ENCODE measurements around the gene GTF2A1. TPM values are rescaled to one million over a fixed set of nuclear protein-coding genes. Genes with fewer than 3 reads are reported as not detected.
"Not testable (repeated sequence)": the region's sequence is repeated elsewhere in the genome, so short reads cannot be mapped to it uniquely, and the experiment has no call there.

Gene GTF2A1
- total RNA-seq, 2 donors from 2014 or later, result 52.3 to 58.6 TPM

DNA sequence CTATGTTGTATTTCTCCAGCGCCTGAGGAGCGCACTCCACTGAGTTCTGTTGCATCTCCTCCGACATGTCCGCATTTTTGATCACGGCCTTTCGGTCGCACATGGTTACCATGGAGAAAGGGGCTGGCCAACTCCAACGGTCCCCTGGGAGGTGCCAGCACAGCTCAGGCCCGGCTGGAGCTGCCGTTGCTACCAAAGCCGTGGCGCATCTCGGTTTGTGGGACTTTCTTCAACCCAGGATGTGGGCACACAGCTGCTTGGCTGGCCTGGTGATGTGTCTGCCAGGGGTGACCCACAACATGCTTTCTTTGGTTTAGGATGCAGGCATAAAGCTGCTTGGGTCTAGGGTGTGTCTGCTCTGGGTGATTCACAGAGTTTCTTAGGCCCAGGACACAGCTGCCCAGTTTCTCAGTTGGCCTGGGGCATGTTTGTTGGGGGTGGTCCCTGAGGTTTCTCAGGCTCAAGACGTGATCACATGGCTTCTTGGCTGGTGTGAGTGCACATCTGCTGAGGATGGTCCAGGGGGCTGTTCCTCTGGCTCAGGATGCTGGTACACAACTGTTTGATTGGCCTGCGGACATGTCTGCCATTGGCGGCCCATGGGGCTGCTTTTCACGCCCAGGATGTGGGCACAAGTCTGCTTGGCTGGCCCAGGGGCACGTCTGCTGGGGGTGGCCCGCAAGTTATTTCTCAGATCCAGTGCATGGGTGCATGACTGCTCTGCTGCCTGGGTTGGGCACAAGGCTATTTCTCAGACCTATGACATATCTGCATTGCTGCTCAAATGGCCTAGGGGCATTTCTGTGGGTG lies 25.9 kb upstream of the GTF2A1 start:
- Mint-ChIP-seq H3K36me3 (ENCODE audit: insufficient read depth in 2 of 2) (peaks cover 2 to 10% of the 10 kb centered on the region in 2 donors), H3K4me1 (ENCODE audit: low read depth) (no peaks in the 10 kb centered on the region), H3K27me3 (ENCODE audit: low read depth) (no peaks in the 10 kb centered on the region), H3K9me3 (peaks cover 0 to 4% of the 10 kb centered on the region in 2 donors), H3K27ac (no peak overlapping the region), H3K4me3 (no peak overlapping the region)
- peak in 1 of 2 donors; percentile 4 for DNase-seq
- ATAC-seq (replicated peaks in 1 of 2), result peak; percentile 28 to 51

- H3K4me3 Mint-ChIP-seq, result no peak overlapping the region
- H3K36me3 Mint-ChIP-seq (ENCODE audit: insufficient read depth in 2 of 2), result peaks cover 2 to 10% of the 10 kb centered on the region in 2 donors
- no peak overlapping the region for H3K27ac Mint-ChIP-seq
- no peak for ATAC-seq (replicated peaks in 1 of 2)
- H3K27me3 Mint-ChIP-seq (ENCODE audit: low read depth), result no peaks in the 10 kb centered on the region
- no peak for DNase-seq
- H3K4me1 Mint-ChIP-seq (ENCODE audit: low read depth), result no peaks in the 10 kb centered on the region
- H3K9me3 Mint-ChIP-seq, result peaks cover 0 to 4% of the 10 kb centered on the region in 2 donors
These were observed 25.0 kb upstream of the GTF2A1 start for GRCh38 chr14:81245771-81246170.

- H3K9me3 Mint-ChIP-seq; ATAC-seq (replicated peaks in 1 of 2); DNase-seq; H3K4me1 Mint-ChIP-seq (ENCODE audit: low read depth); H3K27me3 Mint-ChIP-seq (ENCODE audit: low read depth); H3K4me3 Mint-ChIP-seq; H3K27ac Mint-ChIP-seq: not testable (repeated sequence)
- H3K36me3 Mint-ChIP-seq (ENCODE audit: insufficient read depth in 2 of 2), result peaks cover 2 to 10% of the 10 kb centered on the region in 2 donors
These were observed 23.7 kb upstream of the GTF2A1 start for GRCh38 chr14:81244431-81244830.

GRCh38 chr14:81243499-81243898 lies 22.7 kb upstream of the GTF2A1 start:
- ATAC-seq (replicated peaks in 1 of 2) (no peak), DNase-seq (no peak)
- H3K9me3 Mint-ChIP-seq, result peaks cover 0 to 4% of the 10 kb centered on the region in 2 donors
- no peak overlapping the region for H3K4me3 Mint-ChIP-seq
- no peaks in the 10 kb centered on the region for H3K4me1 Mint-ChIP-seq (ENCODE audit: low read depth)
- no peaks in the 10 kb centered on the region for H3K27me3 Mint-ChIP-seq (ENCODE audit: low read depth)
- peaks cover 2 to 10% of the 10 kb centered on the region in 2 donors for H3K36me3 Mint-ChIP-seq (ENCODE audit: insufficient read depth in 2 of 2)
- no peak overlapping the region for H3K27ac Mint-ChIP-seq

- H3K27ac Mint-ChIP-seq; H3K36me3 Mint-ChIP-seq (ENCODE audit: insufficient read depth in 2 of 2); H3K27me3 Mint-ChIP-seq (ENCODE audit: low read depth); ATAC-seq (replicated peaks in 1 of 2); DNase-seq; H3K4me1 Mint-ChIP-seq (ENCODE audit: low read depth); H3K4me3 Mint-ChIP-seq; H3K9me3 Mint-ChIP-seq: not testable (repeated sequence)
These were observed 16.1 kb upstream of the GTF2A1 start for GRCh38 chr14:81236849-81237248.

DNA sequence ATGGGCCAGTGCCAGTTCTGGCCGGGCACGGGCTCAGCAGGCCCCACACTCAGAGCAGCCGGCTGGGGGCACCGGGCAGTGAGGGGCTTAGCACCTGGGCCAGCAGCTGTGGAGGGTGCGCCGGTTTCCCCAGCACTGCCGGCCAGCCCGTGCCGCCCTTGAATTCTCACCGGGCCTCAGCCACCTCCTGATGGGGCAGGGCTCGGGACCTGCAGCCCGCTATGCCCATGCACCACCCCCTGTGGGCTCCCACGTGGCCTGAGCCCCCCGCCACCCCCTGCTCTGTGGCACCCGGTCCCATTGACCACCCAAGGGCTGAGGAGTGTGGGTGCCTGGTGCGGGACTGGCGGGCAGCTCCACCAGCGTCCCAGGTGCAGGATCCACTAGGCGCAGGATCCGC lies 15.4 kb upstream of the GTF2A1 start:
- no peak for ATAC-seq (replicated peaks in 1 of 2)
- H3K27me3 Mint-ChIP-seq (ENCODE audit: low read depth), result no peaks in the 10 kb centered on the region

DNA sequence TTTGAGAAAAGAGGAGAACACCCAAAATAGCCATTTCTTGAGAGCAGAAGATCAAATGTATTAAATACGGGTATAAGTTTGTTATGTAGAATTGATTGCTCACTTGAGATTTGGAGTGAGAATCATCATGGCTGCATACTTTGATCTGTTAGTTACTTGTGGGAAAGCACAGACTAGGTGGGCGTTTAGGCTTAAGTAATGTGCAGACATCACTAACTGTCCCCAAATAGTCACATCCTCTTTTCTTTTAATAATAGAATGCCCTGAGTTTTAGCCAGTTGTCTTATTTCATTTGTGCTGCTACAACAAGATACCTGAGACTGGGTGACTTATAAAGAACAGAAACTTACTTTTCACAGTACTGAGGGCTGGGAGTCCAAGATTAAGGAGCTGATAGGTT lies 14.3 kb upstream of the GTF2A1 start:
- Mint-ChIP-seq H3K27ac (no peak overlapping the region), H3K36me3 (ENCODE audit: insufficient read depth in 2 of 2) (no peaks in the 10 kb centered on the region), H3K4me3 (no peak overlapping the region), H3K9me3 (no peaks in the 10 kb centered on the region), H3K4me1 (ENCODE audit: low read depth) (no peaks in the 10 kb centered on the region), H3K27me3 (ENCODE audit: low read depth) (no peaks in the 10 kb centered on the region)
- ATAC-seq (replicated peaks in 1 of 2), result no peak
- DNase-seq, result no peak

More for the DNA sequence above, 15.4 kb upstream of the GTF2A1 start:
- Mint-ChIP-seq H3K27ac (no peak overlapping the region), H3K4me3 (no peak overlapping the region), H3K36me3 (ENCODE audit: insufficient read depth in 2 of 2) (no peaks in the 10 kb centered on the region), H3K9me3 (no peaks in the 10 kb centered on the region), H3K4me1 (ENCODE audit: low read depth) (no peaks in the 10 kb centered on the region)
- DNase-seq, result no peak

DNA sequence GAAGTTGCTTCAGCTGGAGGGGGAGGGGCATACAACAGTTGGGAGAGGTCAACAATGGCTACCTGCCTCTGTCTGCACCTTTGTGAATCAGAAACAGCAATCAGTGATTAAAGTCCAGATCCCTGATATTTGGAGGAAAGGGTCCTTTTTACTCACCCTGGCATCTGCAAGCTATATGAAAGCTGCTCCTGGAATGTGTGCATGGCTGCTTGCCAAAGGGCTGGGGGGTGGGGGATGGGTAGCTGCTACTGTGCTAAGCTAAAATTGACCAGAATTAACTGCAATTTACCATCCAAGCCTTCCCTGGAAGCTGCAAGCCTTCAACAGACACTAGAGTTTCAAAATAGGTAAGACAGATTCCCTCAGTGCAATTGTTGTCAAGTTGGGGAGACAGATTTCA lies 13.5 kb upstream of the GTF2A1 start:
- ATAC-seq (replicated peaks in 1 of 2), result no peak
- H3K4me3 Mint-ChIP-seq, result no peak overlapping the region
- no peaks in the 10 kb centered on the region for H3K36me3 Mint-ChIP-seq (ENCODE audit: insufficient read depth in 2 of 2)
- no peaks in the 10 kb centered on the region for H3K4me1 Mint-ChIP-seq (ENCODE audit: low read depth)
- H3K27me3 Mint-ChIP-seq (ENCODE audit: low read depth), result no peaks in the 10 kb centered on the region
- H3K27ac Mint-ChIP-seq, result no peak overlapping the region
- no peak for DNase-seq
- no peaks in the 10 kb centered on the region for H3K9me3 Mint-ChIP-seq

DNA sequence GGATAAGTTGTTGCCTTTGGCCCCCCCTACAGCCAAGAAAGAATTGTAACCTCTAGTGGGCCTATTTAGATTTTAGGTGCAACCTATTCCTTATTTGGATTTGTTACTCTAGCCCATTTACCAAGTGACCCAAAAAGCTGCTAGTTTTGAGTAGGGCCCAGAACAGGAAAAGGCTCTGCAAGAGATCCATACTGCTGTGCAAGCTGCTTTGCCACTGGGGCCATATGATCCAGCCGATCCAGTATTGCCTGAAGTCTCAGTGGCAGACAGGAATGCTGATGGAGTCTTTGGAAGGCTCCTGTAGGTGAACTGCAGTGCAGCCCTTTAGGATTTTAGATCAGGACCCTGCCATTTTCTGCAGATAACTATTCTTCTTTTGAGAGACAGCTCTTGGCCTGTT lies 12.9 kb upstream of the GTF2A1 start:
- Mint-ChIP-seq H3K9me3 (no peaks in the 10 kb centered on the region), H3K27me3 (ENCODE audit: low read depth) (no peaks in the 10 kb centered on the region), H3K36me3 (ENCODE audit: insufficient read depth in 2 of 2) (no peaks in the 10 kb centered on the region), H3K4me3 (no peak overlapping the region), H3K27ac (no peak overlapping the region), H3K4me1 (ENCODE audit: low read depth) (no peaks in the 10 kb centered on the region)
- DNase-seq (no peak), ATAC-seq (replicated peaks in 1 of 2) (no peak)

DNA sequence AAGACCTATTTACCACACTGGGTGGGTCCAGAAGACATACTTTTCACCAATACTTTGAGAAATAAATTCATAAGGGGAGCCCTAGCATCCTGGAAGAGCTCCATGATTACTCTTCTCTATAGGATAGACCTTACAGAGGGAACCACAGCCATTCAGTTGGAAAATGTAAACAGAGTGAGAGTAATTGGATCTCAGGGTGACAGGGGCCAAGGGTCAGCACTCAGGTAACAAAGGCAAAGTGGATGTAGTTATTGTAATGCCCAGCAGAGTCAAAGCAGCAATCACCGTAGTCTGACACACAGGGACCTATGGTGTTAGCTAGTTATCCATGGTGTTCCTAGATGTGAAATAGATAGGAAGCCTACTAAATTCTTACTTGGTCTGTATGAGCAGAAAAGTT lies 10.8 kb upstream of the GTF2A1 start:
- Mint-ChIP-seq H3K36me3 (ENCODE audit: insufficient read depth in 2 of 2) (no peaks in the 10 kb centered on the region), H3K27me3 (ENCODE audit: low read depth) (no peaks in the 10 kb centered on the region), H3K9me3 (no peaks in the 10 kb centered on the region), H3K27ac (no peak overlapping the region), H3K4me1 (ENCODE audit: low read depth) (no peaks in the 10 kb centered on the region), H3K4me3 (no peak overlapping the region)
- ATAC-seq (replicated peaks in 1 of 2), result no peak
- DNase-seq, result no peak

DNA sequence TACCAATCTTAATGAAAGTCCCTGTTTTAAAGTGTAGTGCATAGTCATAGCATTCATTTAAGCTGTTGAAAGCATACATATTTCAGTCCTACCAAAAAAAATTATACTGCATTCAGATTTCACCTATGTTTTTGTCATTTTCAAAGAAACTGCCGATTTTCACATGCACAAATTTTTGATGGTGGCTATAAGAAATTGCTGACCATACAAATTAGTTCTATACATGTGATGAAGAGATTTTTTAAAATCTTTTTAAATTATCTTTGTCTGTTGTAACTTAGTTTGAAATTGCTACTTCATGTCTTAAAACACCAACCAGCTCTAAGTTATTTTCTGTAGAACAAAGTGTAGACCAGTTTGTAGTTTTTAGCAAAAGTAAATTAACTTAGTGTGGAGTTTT lies 3.5 kb upstream of the GTF2A1 start:
- DNase-seq (no peak), ATAC-seq (replicated peaks in 1 of 2) (no peak)
- Mint-ChIP-seq H3K4me1 (ENCODE audit: low read depth) (peaks cover 12% of the 10 kb centered on the region), H3K36me3 (ENCODE audit: insufficient read depth in 2 of 2) (peaks cover 5 to 8% of the 10 kb centered on the region in 2 donors), H3K4me3 (no peak overlapping the region), H3K27me3 (ENCODE audit: low read depth) (no peaks in the 10 kb centered on the region), H3K9me3 (no peaks in the 10 kb centered on the region), H3K27ac (no peak overlapping the region)

GRCh38 chr14:81223788-81224187 lies 3.0 kb upstream of the GTF2A1 start:
- H3K4me3 Mint-ChIP-seq; H3K27me3 Mint-ChIP-seq (ENCODE audit: low read depth); DNase-seq: not testable (repeated sequence)

GRCh38 chr14:81222691-81223090 lies 1.9 kb upstream of the GTF2A1 start:
- DNase-seq (no peak), ATAC-seq (replicated peaks in 1 of 2) (no peak)
- H3K4me1 Mint-ChIP-seq (ENCODE audit: low read depth), result peaks cover 28% of the 10 kb centered on the region
- peaks cover 6 to 9% of the 10 kb centered on the region in 2 donors for H3K36me3 Mint-ChIP-seq (ENCODE audit: insufficient read depth in 2 of 2)
- no peak overlapping the region for H3K27ac Mint-ChIP-seq
- no peaks in the 10 kb centered on the region for H3K27me3 Mint-ChIP-seq (ENCODE audit: low read depth)
- peak overlapping the region in 1 of 2 donors; percentile 30 for H3K4me3 Mint-ChIP-seq
- H3K9me3 Mint-ChIP-seq, result no peaks in the 10 kb centered on the region

More at GRCh38 chr14:81223788-81224187, 3.0 kb upstream of the GTF2A1 start:
- ATAC-seq (replicated peaks in 1 of 2); H3K36me3 Mint-ChIP-seq (ENCODE audit: insufficient read depth in 2 of 2); H3K27ac Mint-ChIP-seq; H3K9me3 Mint-ChIP-seq: not testable (repeated sequence)
- H3K4me1 Mint-ChIP-seq (ENCODE audit: low read depth), result peaks cover 17% of the 10 kb centered on the region

DNA sequence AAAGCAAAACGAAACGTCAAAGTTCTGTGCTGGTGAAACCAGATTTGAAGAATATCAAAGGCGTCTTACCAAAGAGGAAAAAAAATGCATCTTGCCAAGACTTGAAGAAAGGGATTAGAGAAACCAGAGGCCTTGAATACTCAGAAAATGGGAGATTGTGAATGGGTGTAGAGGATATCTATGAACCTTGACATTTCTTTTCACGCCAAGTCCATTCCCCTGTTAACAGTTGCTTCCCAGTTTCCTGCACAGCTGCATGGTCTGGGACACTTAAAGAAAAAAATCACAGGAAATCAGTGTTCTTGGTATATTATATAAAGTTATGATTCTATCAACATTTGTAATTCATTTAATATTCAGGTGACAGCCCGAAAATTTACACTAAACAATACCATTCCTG lies 1.4 kb upstream of the GTF2A1 start:
- H3K36me3 Mint-ChIP-seq (ENCODE audit: insufficient read depth in 2 of 2), result peaks cover 6 to 9% of the 10 kb centered on the region in 2 donors
- DNase-seq (no peak), ATAC-seq (replicated peaks in 1 of 2) (no peak)
- peak overlapping the region; percentile 98 for H3K27ac Mint-ChIP-seq
- no peaks in the 10 kb centered on the region for H3K27me3 Mint-ChIP-seq (ENCODE audit: low read depth)
- peaks cover 33% of the 10 kb centered on the region for H3K4me1 Mint-ChIP-seq (ENCODE audit: low read depth)
- peak overlapping the region; percentile 93 to 96 for H3K4me3 Mint-ChIP-seq
- H3K9me3 Mint-ChIP-seq, result no peaks in the 10 kb centered on the region
